H1 (cell line): Measurements from ENCODE around the gene ZNF423. TPM values are rescaled to one million over a fixed set of nuclear protein-coding genes. Genes with fewer than 3 reads are reported as not detected.

Experiments used
- TEAD4 ChIP-seq: IDR thresholded peaks from 2 replicates; pipeline ENCODE4 v1.6.1; 2012; ENCODE audit warnings: low read depth, low read length, inconsistent platforms, mixed read lengths
- polyA plus RNA-seq, 7 experiments: library from polyadenylated mRNA; depleted of rRNA in 3 of 7; stranded (reverse) in 5 of 7; unstranded in 2 of 7; fragments of >200 nt in 5 of 7; fragments of 200-250 nt in 2 of 7; gene quantifications; 1 replicate in 5 of 7; 2 replicates in 1 of 7; 4 replicates in 1 of 7; pipeline versions ENCODE4 v1.2.1 to v1.2.3, GENCODE V29; 2011 to 2013; ENCODE audit warnings: missing spikeins in 2 of 7, mixed read lengths in 2 of 7
- total RNA-seq: library from RNA; stranded (reverse); fragmentation: NEBNext Ultra II Directional; extraction: Animal tissue kit (Norgen Biotek cat#: 25700); gene quantifications from 2 replicates; pipeline ENCODE4 v1.2.1, GENCODE V29; 2021

The ZNF423 gene
- total and polyA plus RNA-seq, 2 of the 8 experiments (the other 6 are each of a cell fraction or from before 2014, with no cell fraction given) = 38.2 to 52.3 TPM

- TF ChIP-seq TEAD4 = no peak
Measured at GRCh38 chr16:49816875-49817274, 39.0 kb downstream of the ZNF423 start (continued).
